EL (cell line): ENCODE results near the gene KLB.

Source experiments
- DNase-seq: peaks from one replicate; pipeline ENCODE4 v3.0.0-alpha.2; 2016

KLB gene

GRCh38 chr4:39466747-39467146 is 60.0 kb downstream of the KLB start:
- DNase-seq = no peak

GRCh38 chr4:39467464-39467863 is 60.7 kb downstream of the KLB start:
- no peak for DNase-seq

GRCh38 chr4:39469429-39470077 is 62.8 kb downstream of the KLB start:
- DNase-seq = peak; percentile 83

- DNase-seq = no peak
Observed at GRCh38 chr4:39470402-39470801, 63.7 kb downstream of the KLB start.

- no peak for DNase-seq
Observed at GRCh38 chr4:39472396-39472795, 65.7 kb downstream of the KLB start.

GRCh38 chr4:39476187-39476895 is 69.6 kb downstream of the KLB start:
- no peak for DNase-seq

- DNase-seq = no peak
Observed at GRCh38 chr4:39480251-39480650, 73.5 kb downstream of the KLB start.

- no peak for DNase-seq
Observed at GRCh38 chr4:39480902-39481695, 74.4 kb downstream of the KLB start.

GRCh38 chr4:39484582-39485272 is 78.0 kb downstream of the KLB start:
- DNase-seq = no peak

GRCh38 chr4:39486221-39486804 is 79.6 kb downstream of the KLB start:
- no peak for DNase-seq

- no peak for DNase-seq
Observed at GRCh38 chr4:39490322-39490721, 83.6 kb downstream of the KLB start.

- no peak for DNase-seq
Observed at GRCh38 chr4:39494354-39494753, 87.6 kb downstream of the KLB start.

GRCh38 chr4:39495446-39496213 is 88.9 kb downstream of the KLB start:
- no peak for DNase-seq

GRCh38 chr4:39497909-39498726 is 91.4 kb downstream of the KLB start:
- no peak for DNase-seq

- no peak for DNase-seq
Observed at GRCh38 chr4:39498727-39499020, 91.9 kb downstream of the KLB start.
